GM18520 (cell line): ENCODE results near the gene LAMC3.
"Not testable (repeated sequence)": the region's sequence is repeated elsewhere in the genome, so short reads cannot be mapped to it uniquely, and the experiment has no call there.

Source experiments
- ATAC-seq: cut with Tn5 transposase; IDR thresholded peaks from one replicate; pipeline ENCODE4 v1.9.1; 2021; ENCODE audit not compliant: unreplicated experiment

LAMC3 gene

GRCh38 chr9:131112374-131113154 lies 103.6 kb downstream of the LAMC3 start:
- no peak for ATAC-seq

GRCh38 chr9:131113655-131114054 lies 104.7 kb downstream of the LAMC3 start:
- no peak for ATAC-seq

- ATAC-seq: no peak
Measured at GRCh38 chr9:131114084-131114535, 105.1 kb downstream of the LAMC3 start.

- not testable (repeated sequence) for ATAC-seq
Measured at GRCh38 chr9:131115360-131115742, 106.4 kb downstream of the LAMC3 start.

- ATAC-seq: no peak
Measured at GRCh38 chr9:131116281-131117120, 107.5 kb downstream of the LAMC3 start.

- ATAC-seq: no peak
Measured at GRCh38 chr9:131117121-131117761, 108.3 kb downstream of the LAMC3 start.

- ATAC-seq: no peak
Measured at GRCh38 chr9:131117762-131118145, 108.8 kb downstream of the LAMC3 start.

- no peak for ATAC-seq
Measured at GRCh38 chr9:131119600-131119999, 110.6 kb downstream of the LAMC3 start.

- no peak for ATAC-seq
Measured at GRCh38 chr9:131120620-131121228, 111.8 kb downstream of the LAMC3 start.

GRCh38 chr9:131121346-131121745 lies 112.4 kb downstream of the LAMC3 start:
- no peak for ATAC-seq

GRCh38 chr9:131122158-131122557 lies 113.2 kb downstream of the LAMC3 start:
- ATAC-seq: no peak

GRCh38 chr9:131125038-131125287 lies 116.0 kb downstream of the LAMC3 start:
- no peak for ATAC-seq

- ATAC-seq: peak; percentile 90
Measured at GRCh38 chr9:131125288-131126058, 116.5 kb downstream of the LAMC3 start, which contains the start of gene NUP214. Gene NUP214, plus strand, starts transcription at chr9:131125586. Its CDS starts 119 bp downstream, at chr9:131125705.

GRCh38 chr9:131126059-131126426 lies 117.1 kb downstream of the LAMC3 start:
- ATAC-seq: no peak

- ATAC-seq: no peak
Measured at GRCh38 chr9:131129183-131129582, 120.2 kb downstream of the LAMC3 start.

GRCh38 chr9:131138676-131139075 lies 129.7 kb downstream of the LAMC3 start:
- ATAC-seq: no peak

- ATAC-seq: no peak
Measured at GRCh38 chr9:131140112-131140511, 131.1 kb downstream of the LAMC3 start.

- ATAC-seq: no peak
Measured at GRCh38 chr9:131140550-131140949, 131.6 kb downstream of the LAMC3 start.

GRCh38 chr9:131142160-131142559 lies 133.2 kb downstream of the LAMC3 start:
- ATAC-seq: no peak
